NCI-H1092 (cell line): ENCODE measurements around the gene CCDC33.
A peak's percentile ranks its signal among the peaks of the same experiment; 100 is the strongest.

Experiments used
- DNase-seq: peaks from one replicate; lab custom pipeline; 2025; lab: John Stamatoyannopoulos, UW

Gene CCDC33

GRCh38 chr15:74381481-74381880, 145.4 kb downstream of the CCDC33 start:
- DNase-seq: no peak

GRCh38 chr15:74382004-74382816, 146.1 kb downstream of the CCDC33 start:
- DNase-seq: peak; percentile 32

DNA sequence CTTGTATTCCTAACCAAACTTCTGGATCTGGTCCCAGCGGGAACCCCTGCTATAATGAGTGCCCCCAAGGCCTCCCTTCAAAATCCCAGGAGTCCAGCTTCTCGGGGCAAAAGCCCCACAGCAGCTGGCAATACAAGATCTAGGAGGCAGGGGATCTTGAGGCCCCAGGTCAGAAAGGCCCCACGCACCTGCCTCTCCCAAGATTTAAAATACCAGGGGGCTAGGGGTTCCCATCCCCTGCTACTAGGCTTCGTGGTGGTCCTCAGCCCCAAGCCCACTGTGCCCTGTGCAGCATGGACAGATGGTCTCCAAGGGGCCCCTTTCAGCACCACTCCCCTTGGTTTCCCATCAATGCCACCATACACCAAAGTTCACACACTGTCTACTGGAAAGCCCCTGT, 147.2 kb downstream of the CCDC33 start:
- DNase-seq: no peak

- DNase-seq: no peak
Measured at GRCh38 chr15:74383695-74384565, 147.8 kb downstream of the CCDC33 start.

DNA sequence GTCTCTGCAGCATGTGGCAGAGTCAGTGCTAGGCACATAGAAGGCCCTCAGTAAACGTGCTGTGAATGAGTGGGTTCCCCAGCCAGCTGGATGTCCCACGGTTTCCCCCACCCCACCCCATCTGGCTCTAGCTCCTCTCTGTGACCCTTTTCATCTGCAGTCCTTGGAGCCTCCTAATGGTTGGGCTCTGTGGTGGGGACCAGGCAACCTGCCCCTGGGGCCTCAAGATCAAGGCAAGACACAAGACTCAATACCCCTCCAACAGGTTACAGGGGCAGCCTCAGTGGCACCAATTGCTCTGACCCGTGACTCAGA, 148.4 kb downstream of the CCDC33 start:
- DNase-seq: no peak

DNA sequence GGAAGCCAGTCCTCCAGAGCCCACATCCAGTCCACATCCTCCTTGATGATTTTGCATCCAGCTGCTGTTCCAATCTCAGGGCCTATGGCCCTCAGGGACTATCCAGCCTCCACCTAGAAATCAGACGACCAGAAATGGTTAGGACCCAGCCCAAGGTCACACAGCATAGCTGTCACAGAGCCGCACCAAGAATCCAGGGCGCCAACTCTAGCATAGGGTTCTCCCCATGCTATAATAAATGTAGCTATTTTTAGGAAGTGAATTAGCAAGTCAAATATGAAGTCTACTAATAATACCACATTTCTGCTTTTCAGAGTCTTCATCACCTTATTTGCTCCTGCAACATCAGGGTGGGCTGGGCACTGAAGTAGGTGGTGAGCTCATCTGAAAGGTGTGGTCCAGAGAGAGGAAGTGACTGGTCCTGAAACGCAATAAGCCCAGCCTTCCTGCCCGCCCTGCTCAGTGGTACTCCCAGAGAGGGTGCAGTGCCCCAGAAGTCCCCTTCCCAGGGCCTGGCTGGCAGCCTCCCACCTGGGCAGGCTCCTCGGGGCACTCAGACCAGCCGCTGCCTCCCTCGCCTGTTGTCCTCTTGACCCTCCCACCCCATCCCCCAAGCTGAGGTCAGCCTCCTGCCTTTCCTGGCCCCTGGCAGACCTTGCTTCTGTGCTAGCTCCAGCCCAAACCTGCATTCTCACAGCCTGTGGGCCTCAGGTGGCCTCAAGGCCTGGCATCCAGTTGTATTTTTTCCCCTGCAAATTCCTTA, 148.9 kb downstream of the CCDC33 start:
- DNase-seq: no peak

DNA sequence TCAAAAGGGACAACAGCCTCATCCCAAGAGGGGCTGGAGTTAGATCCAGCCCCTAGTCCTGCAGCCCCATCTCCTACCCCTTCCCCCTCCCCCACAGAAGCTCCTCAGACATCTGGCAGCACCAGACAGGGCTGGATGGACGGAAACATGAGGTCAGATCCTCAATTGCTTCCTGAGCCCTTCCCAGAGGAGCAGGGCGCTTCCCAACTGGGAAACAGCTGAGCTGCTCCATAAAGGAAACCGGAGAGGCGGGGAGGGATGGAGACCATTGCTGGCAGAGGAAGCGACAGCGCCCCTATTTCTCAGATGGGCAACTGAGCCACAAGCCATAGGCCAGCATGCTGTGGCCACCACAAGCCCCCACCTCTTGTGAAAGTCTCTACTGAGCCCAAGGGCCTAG, 149.6 kb downstream of the CCDC33 start:
- DNase-seq: no peak
